NCI-H526 (cell line): ENCODE results near the gene TSPAN15.

Experiments
- DNase-seq, 2 experiments: peaks; one replicate each; lab custom pipeline; 2025; lab: John Stamatoyannopoulos, UW

TSPAN15 gene

DNA sequence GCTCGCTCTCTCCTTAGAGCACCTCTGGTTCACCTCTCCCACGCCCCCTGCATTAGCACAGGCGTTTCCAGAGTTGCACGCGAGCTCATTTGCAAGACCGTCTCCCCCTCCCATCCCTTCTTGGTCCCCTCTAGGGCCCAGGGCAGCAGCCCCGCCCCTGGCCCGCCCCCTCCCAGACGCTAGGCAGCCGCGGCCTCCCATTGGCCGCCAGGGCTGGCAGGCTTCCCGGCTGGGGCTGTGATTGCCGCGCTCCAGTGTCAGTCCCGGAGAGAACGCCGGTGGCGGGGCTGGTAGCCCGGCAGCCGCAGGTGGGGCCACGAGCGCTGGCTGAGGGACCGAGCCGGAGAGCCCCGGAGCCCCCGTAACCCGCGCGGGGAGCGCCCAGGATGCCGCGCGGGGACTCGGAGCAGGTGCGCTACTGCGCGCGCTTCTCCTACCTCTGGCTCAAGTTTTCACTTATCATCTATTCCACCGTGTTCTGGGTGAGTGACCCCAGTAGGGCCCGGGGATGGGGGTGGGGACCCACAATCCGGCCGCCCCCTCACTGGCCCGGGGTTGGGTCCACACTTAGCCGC is at the start of gene TSPAN15:
Gene TSPAN15, plus strand, starts transcription at position 257 of the 575 bp plus-strand sequence. Its CDS starts 130 bp downstream, at position 387.
- peak; percentile 74 to 93 for DNase-seq

DNA sequence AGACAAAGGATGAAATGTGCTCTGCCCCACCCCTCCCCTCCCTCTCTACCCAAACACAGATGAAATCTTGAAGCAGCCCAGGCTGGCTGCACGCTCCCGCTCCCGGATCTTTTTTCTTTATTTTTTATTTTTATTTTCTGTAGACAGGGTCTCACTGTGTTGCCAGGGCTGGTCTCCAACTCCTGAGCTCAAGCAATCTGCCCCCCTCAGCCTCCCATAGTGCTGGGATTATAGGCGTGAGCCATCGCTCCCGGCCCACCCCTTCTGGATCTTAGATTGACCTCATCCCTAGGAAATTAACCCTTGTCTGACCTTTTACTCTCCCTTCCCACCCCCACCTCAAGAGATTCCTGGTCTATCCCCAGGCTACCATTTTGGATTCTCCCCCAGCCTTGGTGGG is 48.9 kb upstream of the TSPAN15 start:
- no peak for DNase-seq

DNA sequence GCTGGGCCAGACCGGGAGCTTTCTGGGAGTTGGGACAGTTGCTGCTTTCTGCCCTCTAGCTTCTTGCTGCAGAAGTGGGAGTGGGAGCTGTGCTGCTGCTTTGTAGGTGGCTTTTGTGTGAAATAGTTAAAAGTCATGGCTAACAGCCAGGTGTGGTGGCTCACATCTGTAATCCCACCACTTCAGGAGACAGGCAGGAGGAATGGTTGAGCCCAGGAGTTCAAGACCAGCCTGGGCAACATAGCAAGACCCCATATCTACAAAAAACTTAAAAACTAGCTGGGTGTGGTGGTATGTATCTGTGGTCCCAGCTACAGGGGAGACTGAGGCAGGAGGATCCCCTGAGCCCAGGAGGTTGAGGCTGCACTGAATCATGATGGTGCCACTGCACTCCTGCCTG is 48.2 kb upstream of the TSPAN15 start:
- DNase-seq = no peak

DNA sequence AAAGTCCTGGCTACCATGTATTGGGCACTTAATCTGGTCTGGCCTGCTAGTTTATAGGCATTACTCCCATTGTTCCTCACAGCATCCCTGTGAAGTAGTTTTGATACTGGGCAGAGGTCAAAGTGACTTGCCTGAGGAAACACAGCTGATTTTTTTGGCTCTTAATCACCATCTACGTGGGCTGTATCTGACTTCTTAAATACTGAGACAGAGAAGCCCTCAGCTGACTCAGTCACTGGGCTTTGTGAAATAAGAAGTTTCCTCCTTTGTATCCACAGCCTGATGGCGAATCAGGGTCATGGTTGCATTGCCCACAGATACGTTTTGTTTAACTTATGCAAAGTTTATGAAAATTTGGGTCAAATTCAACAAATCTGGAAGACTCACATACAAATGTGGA is 47.7 kb upstream of the TSPAN15 start:
- no peak for DNase-seq

DNA sequence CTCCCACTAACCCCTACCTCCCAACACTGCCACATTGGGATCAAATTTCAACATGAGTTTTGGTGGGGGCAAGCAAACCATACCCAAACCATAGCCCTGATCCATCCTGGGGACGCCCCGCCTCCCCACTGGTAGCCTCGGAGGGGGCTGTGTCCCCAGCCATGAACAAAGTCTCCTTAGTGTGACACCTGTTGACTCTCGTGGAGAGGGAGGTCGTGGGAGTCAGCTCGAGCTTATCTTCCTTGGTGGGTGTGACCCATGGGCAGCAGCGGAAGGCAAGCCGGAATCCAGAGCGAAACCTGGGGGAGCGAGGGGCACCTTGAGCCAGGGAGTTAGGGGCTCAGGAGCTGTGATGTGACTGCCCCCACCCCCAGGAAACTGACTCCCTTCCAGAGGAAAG is 46.5 kb upstream of the TSPAN15 start:
- no peak for DNase-seq

DNA sequence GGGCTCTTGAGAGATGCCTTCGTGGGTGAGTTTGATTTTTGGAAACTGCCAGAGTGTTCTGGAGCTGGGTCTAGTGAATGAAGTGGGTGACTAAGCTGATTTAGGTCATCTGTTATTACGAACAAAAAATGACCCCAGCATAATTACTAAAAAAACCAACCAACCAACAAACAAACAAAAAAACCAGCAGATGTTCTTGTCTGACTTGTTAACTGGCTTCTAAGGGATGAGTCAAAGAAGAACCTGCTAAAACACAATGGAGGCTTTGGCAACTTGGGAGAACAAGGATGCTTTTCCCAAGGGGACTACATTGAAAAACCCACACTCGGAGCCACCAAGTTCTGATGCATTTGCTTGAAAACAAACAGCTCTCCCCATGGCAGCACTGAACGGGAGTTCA is 46.0 kb upstream of the TSPAN15 start:
- no peak for DNase-seq

DNA sequence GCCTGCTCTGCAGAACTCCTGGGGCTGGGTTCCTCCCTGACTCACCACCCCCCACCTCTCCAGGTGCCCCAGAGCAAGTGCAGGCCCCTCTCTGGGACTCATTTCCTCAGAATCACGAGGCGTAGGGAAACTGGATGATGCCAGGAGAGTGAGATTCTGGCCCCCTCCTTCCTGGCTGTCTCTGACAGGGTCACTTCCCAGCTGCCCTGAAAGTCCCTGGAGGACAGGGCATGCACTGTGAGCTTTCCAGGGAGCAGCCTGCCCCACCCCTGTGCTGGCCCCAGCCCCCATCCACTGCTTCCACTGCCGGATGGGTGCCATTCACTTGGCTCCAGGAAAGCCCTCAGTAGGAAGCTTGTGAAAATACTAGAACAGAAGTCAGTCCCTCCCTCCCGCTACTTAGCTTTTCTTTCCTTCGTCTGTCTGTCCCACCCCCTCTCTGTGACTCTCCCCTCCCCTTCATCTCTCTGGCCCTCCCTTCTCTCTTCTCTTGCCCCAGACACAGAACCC is 44.9 kb upstream of the TSPAN15 start:
- DNase-seq = no peak

DNA sequence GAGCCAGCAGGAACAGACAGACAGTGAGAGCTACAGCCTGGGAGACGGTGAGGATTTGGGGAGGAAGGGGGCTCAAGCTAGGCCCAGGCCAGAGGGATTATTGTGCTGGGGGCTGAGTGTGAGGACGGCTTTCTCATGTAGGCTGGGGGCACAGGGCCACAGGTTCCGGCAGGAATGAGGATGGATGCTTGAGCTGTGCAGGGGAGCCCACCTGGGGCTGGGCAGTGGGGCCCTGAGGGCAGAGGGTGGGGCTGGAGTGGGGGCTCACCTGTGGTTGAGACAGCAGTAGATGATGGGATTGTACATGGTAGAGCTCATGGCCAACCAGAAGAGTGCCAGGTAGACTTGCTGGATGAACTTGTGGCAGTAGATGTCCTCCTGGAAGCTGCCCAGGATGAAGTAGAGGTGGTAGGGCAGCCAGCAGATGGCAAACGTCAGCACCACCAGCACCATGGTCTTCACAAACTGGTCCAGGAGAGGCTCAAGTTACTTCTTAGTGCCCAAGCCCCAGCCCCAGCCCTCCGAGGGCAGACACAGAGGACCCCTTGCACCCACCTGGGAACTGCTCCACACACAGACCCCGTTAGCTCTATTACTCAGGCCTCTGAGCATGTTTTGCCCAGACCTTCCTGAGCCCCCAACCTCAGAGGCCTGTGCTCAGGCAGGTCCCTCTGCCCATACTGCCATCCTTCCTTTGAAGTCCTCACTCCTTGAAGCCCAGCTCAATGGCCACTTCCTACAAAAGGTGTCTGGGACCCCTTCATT is 44.3 kb upstream of the TSPAN15 start:
- DNase-seq = no peak

DNA sequence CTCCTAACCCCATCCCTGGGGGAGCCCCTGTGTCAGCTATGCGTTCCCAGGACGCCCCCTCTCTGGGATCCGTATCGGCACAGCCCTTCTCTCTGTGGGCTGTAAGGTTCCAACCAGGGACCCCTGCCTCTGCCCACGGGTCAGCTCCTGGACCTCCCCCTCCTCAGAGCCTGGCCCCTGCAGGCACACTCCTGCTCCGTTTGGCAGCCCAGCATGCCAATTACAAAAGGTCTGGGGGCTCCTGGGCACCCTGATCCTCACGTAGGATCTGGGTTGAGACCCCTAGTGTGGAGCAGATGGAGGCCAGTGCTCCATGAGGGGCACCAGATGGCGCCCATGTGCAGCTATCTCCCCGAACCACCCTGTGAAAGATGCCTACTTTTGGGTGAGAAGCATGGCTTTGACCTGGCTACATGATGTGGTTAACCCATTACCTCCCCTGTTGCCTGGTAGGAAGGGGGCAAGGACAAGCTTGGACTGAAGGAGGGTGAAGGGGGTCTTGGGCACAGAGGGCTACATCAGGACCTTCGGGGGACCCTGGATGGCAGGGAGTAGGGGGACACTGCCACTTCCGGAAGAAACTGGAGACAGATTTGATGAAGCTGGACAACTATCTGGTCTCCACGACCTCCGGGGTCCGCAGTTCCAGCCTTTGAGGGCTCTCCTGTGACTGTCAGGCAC is 43.5 kb upstream of the TSPAN15 start:
- peak in 1 of 2 experiments; percentile 32 for DNase-seq

DNA sequence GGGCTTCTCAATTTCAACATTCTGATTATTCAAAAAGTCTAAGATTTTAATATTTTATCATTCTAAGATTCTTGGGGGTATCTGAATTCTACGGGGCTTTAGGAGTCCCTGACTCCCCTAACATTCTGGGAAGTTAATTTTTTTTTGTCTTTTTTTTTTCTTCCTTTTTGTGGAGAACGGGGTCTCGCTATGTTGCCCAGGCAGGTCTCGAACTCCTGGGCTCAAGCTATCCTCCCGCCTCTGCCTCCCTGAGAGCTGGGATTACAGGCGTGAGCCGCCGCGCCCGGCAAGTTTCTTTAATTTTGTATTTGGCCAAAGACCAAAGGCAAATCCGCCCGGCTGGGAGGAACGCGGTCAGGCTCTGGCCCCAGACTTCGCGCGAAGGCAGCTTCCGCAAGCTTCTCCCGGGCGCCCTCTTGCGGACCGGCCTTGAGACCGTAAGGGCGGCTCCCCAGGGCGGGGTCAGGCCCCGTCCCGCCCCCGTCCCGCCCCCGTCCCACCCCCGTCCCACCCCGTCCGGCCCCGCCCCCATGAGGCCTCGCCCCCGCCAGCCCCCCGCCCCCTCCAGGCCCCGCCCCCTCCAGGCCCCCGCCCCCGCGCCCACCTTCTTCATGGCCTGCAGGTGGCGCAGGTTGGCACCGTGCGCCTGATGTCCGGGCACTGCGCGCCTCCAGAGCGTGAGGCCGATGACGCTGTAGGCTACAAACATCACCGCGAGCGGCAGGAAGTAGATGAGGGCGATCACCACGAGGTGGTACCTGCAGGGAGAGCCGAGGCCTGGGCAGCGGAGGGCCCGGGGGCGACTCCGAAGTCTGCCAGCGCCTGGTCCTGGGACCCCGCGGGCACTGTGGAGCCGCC is 42.7 kb upstream of the TSPAN15 start:
- DNase-seq = peak; percentile 73 to 91

DNA sequence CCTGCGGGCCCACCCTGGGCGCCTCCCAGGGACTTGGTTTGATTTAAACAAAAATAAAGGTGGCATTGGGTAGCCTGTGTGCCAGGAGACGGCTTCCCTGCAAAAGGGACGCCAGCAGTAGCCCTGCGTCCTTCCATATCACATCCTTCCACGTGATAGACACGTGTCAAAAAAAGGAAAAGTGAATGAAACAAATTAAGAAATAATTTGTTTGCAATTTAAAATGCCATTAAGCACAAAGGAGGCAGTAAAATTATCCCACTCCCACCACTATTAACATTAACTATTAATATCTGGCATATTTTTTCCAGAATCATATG is 42.1 kb upstream of the TSPAN15 start:
- DNase-seq = no peak

DNA sequence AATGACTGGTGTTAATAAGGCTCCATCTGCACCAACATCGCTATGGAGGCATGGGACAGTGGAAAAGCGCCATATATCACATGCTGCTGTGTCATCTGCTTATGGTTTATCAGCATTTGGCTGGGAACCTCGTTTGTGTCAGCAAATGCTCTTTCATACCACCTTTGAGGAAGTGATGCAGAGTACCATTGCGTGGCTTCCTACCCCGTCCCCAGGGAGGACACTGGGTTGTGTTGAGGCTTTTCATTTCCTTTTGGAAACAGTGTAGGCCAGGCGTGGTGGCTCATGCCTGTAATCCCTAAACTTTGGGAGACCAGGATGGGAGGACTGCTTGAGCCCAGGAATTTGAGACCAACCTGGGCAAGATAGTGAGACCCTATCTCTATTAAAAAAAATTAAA is 41.3 kb upstream of the TSPAN15 start:
- no peak for DNase-seq

DNA sequence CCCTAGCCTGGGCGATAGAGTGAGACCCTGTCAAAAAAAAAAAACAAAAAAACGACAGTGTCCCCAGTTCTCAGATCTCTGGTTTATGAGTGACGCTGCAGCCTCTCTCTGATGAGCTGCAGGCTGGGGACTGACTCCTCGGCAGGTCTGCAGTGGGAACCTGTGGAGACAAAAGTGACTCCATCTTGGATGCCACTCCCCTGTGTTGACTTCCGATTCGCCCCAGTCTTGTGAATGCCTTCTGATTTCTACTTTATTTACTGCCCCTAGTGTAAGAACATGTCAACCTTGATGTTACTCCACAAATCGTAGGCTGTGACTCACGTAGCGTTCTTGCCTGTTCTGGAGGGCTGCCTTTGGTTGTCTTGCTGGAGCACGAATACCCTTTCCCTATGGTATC is 40.8 kb upstream of the TSPAN15 start:
- no peak for DNase-seq

DNA sequence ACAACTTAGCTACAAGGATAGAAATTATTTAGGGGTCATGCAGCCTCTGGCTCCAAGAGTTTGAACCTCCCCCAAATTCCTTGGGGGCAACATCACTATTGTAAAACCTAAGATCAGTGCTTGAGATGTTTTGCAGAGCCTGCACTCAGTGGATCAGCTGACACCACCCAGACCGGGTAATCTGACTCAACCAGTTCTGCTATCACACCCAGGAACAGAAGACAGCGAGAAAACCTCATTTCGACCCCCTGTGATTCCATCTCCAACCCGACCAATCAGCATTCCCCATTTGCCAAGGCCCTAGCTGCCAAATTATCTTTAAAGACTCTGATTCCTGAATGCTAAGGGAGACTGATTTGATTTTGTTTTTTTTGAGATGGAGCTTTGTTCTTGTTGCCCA is 39.8 kb upstream of the TSPAN15 start:
- DNase-seq = no peak

DNA sequence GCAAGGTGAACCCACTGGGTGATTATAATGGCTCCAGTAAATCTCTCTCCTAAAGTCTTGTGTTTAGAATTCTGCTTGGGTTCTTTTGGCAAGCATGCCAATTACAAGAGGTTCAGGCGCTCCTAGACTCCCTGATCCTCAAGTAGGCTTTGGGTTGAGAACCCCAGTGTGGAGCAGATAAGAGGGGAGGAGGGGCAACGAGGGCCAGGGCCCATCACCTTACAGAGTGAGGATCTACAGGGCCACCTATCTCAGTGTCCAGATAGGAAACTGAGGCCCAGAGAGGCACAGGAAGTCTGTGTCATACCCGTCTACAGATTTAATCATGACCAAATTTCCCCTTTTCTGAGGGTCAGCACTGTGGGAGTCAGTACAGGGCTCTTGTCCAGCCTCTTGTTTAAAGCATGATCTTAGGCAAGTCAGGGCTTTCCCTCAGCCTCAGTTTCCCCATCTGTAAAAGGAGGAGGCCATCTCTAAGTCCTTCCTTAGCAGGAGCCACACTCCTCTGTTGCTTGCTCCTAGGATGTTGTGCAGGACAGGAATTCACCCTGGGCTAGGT is 39.0 kb upstream of the TSPAN15 start:
- no peak for DNase-seq

DNA sequence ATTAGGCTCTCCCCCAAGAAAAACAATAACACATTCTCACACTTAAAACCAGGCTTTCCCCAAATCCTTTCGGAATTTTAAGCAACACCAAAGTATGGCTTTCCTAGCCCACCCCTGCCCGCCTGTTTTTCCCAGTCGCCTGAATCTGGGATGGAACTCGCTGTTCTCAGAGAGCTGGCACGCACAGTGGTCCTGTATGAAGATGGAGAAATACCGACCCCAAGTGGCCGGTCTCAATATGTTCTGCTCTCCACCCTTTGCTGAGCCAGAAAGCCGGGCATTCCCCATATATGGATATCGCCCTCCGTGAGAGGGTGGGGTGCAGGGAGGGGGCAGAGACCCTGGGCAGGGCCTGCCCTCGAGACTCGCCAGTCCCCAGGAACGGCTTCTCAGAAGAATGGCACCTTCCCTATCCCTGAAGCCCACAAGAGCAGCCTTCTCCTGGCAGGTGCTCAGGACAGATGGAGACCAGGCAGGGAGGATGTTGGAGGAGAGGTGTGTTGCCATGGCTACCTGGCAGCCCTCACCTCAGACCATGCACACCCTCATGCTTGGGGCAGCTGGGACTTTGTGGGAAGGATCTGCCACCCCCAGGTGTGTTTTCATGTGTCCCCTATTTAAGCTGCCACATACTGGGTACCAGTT is 37.9 kb upstream of the TSPAN15 start:
- peak in 1 of 2 experiments; percentile 55 for DNase-seq

DNA sequence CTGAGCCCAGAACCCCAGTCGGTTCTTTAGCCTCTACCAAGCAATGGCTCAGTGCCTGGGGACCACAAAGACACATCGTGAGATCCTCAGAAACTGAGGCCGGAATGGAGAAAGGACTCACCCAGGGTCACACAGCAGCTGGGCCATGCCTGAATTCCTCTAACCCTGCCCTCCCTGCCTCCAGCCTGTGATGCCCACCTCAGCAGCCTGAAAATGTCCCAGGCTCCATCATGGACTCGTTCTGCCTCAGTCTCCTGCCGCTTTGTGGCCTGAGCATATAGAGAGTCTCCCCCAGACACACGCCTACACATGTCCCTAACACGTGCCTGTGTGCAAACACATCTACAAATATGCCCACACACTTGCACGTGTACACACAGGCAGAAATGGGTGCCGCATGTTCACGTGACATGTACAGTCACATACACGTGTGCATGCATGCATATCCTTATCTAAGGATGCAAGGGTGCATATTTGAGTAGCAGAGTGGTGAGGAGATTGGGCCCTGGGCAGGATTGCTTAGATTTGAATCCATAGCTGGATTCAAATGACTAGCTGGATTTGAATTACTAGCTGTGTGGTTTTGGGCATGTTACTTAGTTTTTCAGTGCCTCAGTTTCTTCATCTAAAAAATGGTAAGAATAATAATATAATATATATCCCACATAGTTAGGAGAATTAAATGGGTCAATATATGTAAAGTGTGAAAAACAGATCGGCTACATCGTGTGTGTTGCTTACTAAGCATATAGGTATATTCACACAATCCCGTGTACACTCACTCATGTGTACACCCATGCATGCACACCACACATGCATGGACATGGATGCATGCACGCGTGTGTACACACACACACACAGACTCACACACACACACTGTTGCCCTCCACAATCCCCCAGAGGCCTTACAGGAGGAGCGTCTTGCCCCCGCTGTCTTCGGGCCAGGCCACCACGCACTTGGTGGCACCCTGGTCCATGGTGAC is 36.9 kb upstream of the TSPAN15 start:
- DNase-seq = no peak

DNA sequence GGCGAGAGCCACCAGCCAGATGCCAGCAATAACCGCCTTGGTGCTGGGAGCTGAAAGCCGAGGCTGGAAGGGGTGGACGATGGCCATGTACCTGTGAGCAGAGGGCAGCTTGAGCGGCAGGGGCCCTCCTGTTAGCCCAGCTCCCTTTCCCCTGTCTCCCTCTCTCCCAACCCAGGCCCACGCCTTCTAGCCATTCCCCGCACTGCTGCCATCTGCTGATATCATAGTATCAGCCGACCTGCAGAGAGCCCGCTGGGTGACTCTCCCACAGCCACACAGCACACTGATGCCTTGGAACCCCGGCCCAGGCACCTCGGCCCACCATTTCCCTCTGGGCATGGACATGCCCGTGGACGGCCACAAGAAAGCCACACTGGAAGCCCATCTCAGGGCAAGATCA is 36.2 kb upstream of the TSPAN15 start:
- DNase-seq = no peak

DNA sequence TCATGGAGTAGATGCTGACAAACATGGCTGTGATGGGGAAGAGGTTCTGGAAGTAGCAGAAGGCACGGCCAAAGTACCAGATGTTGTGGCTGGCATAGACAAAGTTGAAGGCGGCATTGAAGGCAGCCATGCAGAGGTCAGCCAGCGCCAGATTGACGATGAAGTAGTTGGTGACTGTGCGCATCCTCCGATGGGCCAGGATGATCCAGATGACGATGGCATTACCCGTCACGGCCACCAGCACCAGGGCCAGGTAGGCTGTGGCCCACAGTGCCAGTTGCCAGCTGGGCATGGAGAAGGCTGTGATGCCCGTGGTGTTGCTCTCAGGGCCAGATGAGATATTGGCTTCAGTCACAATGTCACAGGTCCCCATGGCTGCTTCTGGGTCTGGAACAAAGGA is 35.3 kb upstream of the TSPAN15 start:
- DNase-seq = no peak

DNA sequence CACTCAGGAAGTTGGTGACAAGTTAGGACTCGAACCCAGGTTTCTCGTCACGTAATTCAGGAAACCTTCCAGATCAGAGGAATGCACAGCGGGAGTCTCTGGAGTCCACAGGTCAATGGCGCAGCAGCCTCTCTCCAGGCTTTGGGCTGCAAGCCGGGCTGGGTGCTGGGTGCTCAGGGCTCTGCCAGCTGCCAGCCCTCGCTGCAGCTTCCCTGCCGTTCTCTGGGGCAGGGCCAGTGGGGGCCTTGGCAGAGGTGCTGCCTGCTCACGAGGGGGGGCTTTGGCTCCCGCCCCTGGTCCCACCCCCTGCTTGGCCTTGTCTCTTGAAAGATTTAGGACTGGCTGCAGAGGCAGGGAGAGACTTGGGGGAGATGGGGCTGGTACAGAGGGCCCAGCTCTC is 34.6 kb upstream of the TSPAN15 start, which contains the start of gene TACR2:
Gene TACR2, minus strand, starts transcription at position 224 of the 400 bp plus-strand sequence. CDS start 595 bp downstream, outside the sequence.
- no peak for DNase-seq
